GM12878 (cell line): Measurements from ENCODE around the gene TBL1XR1. TPM values are rescaled to one million over a fixed set of nuclear protein-coding genes. Genes with fewer than 3 reads are reported as not detected.

Experiments used
- ATAC-seq: fragments of 200-7000 bp; cut with Tn5 transposase; 3 replicates; pipeline ENCODE4 v1.9.1; 2020; ENCODE audit warnings: mild to moderate bottlenecking, moderate library complexity
- BruUV-seq: library from RNA; stranded (reverse); fragments of 400-500 nt; replicated peaks from 2 replicates; lab custom pipeline; 2021; lab: Mats Ljungman, UMichigan
- CTCF ChIA-PET: fragments of 300-600 bp; sonication (Branson Sonifier 250); formaldehyde crosslinking; extraction: SDS; loops from one replicate; lab custom pipeline; 2021; ENCODE audit warnings: inconsistent platforms; lab: Yijun Ruan, JAX
- POLR2A ChIA-PET: fragments of 350-600 bp; formaldehyde crosslinking; extraction: SDS; loops from one replicate; lab custom pipeline; 2021; ENCODE audit warnings: inconsistent platforms; lab: Charles Lee
- RAD21 ChIA-PET: fragments of 300-600 bp; sonication (Branson Sonifier 250); formaldehyde crosslinking; loops from one replicate; lab custom pipeline; 2023; ENCODE audit warnings: antibody characterized with exemption; ENCODE audit not compliant: unreplicated experiment; lab: Charles Lee
- SMC1A ChIA-PET: fragments of 300-600 bp; sonication (Branson Sonifier 250); formaldehyde crosslinking; loops from one replicate; lab custom pipeline; 2023; ENCODE audit not compliant: unreplicated experiment, uncharacterized antibody; lab: Charles Lee
- DNase-seq: peaks from one replicate; pipeline ENCODE4 v3.0.0-alpha.2; 2011; ENCODE audit warnings: low read depth, low spot score
- FAIRE-seq: peaks from 3 replicates; lab custom pipeline; 2011; peaks lifted over from hg19 to GRCh38; lab: Jason Lieb, UNC
- H2AFZ ChIP-seq: 2 replicates; pipeline ENCODE4 v1.6.0; 2011; ENCODE audit warnings: low read depth, low read length, control low read depth; ENCODE audit not compliant: control insufficient read depth
- H3K27ac ChIP-seq: 2 replicates; pipeline ENCODE4 v1.5.1; 2011; ENCODE audit warnings: control low read depth; ENCODE audit not compliant: control insufficient read depth, insufficient read depth
- H3K27me3 ChIP-seq, 2 experiments: replicated peaks in 1 of 2; 2 replicates each; pipeline versions ENCODE4 v1.6.0 to v1.6.1; 2011; ENCODE audit warnings: low read length in 1 of 2; ENCODE audit not compliant: control insufficient read depth in 2 of 2, insufficient read depth in 2 of 2
- H3K36me3 ChIP-seq, 2 experiments: 2 replicates each; pipeline ENCODE4 v1.5.1; 2011; ENCODE audit warnings: low read length in 1 of 2; ENCODE audit not compliant: control insufficient read depth in 2 of 2, insufficient read depth in 2 of 2
- H3K4me1 ChIP-seq: 2 replicates; pipeline ENCODE4 v1.6.1; 2011; ENCODE audit warnings: mild to moderate bottlenecking, low read length, moderate library complexity, mixed read lengths; ENCODE audit not compliant: control insufficient read depth, insufficient read depth
- H3K4me2 ChIP-seq: 2 replicates; pipeline ENCODE4 v1.6.0; 2011; ENCODE audit warnings: control low read depth; ENCODE audit not compliant: control insufficient read depth, insufficient read depth
- H3K4me3 ChIP-seq: fragments of 200-600 bp; sonication (generic); 2 replicates; pipeline ENCODE4 v1.5.1; 2016
- H3K79me2 ChIP-seq: 2 replicates; pipeline ENCODE4 v1.6.0; 2011; ENCODE audit warnings: low read length; ENCODE audit not compliant: control insufficient read depth, insufficient read depth
- H3K9ac ChIP-seq: 2 replicates; pipeline ENCODE4 v1.8.0; 2011; ENCODE audit warnings: low read length, control low read depth, mixed read lengths; ENCODE audit not compliant: control insufficient read depth, insufficient read depth
- H3K9me3 ChIP-seq: replicated peaks from 3 replicates; pipeline ENCODE4 v1.5.1; 2011; ENCODE audit warnings: mild to moderate bottlenecking, low read length; ENCODE audit not compliant: control insufficient read depth, insufficient read depth
- H4K20me1 ChIP-seq: 2 replicates; pipeline ENCODE4 v1.6.0; 2011; ENCODE audit not compliant: control insufficient read depth, insufficient read depth
- CBFB ChIP-seq: IDR thresholded peaks from 2 replicates; pipeline ENCODE4 v1.6.1; 2016; ENCODE audit warnings: antibody characterized with exemption, low read depth
- CREB1 ChIP-seq: IDR thresholded peaks from 2 replicates; pipeline ENCODE4 v1.6.1; 2012; ENCODE audit warnings: low read depth, mild to moderate bottlenecking, inconsistent platforms
- EP300 ChIP-seq, 2 experiments: fragments of 150-350 bp in 1 of 2; IDR thresholded peaks; 2 replicates each; pipeline ENCODE4 v1.6.1; 2011 to 2012; ENCODE audit warnings: low read depth in 2 of 2, low read length in 2 of 2, borderline replicate concordance in 1 of 2, improper control_type of control experiment in 1 of 2, inconsistent platforms in 1 of 2; ENCODE audit not compliant: control insufficient read depth in 1 of 2
- HDGF ChIP-seq: fragments of 450-650 bp; IDR thresholded peaks from 2 replicates; pipeline ENCODE4 v1.6.1; 2016; ENCODE audit warnings: antibody characterized with exemption
- IKZF1 ChIP-seq: fragments of 450-650 bp; conservative IDR thresholded peaks from 2 replicates; pipeline ENCODE4 v1.6.1; 2017; ENCODE audit warnings: antibody characterized with exemption, mild to moderate bottlenecking
- NFIC ChIP-seq: IDR thresholded peaks from 2 replicates; pipeline ENCODE4 v1.6.1; 2012; ENCODE audit warnings: low read depth, mild to moderate bottlenecking, inconsistent platforms, low read length, moderate library complexity
- RELB ChIP-seq: fragments of 450-650 bp; IDR thresholded peaks from 2 replicates; pipeline ENCODE4 v1.6.1; 2017; ENCODE audit warnings: low read depth, mild to moderate bottlenecking, moderate library complexity
- SIX5 ChIP-seq: IDR thresholded peaks from 2 replicates; pipeline ENCODE4 v1.6.1; 2011; ENCODE audit warnings: mild to moderate bottlenecking, low read depth, low read length, moderate library complexity; ENCODE audit not compliant: severe bottlenecking
- ZNF217 ChIP-seq: fragments of 450-650 bp; IDR thresholded peaks from 2 replicates; pipeline ENCODE4 v1.6.1; 2017; ENCODE audit warnings: antibody characterized with exemption, mild to moderate bottlenecking
- WGBS: methylation state at CpG from one replicate; pipeline ENCODE4 v1.1.6; 2016; ENCODE audit warnings: low lambda C conversion rate; ENCODE audit not compliant: insufficient replicate concordance, insufficient coverage; ENCODE audit errors: missing lambda C conversion rate; 5-methylcytosine and 5-hydroxymethylcytosine counted together
- in situ Hi-C: fragments of 300-500 bp; cut with MboI; formaldehyde crosslinking; loops from 9 replicates; pipeline ENCODE4 v1.14.3; 2018; ENCODE audit warnings: mixed read lengths
- intact Hi-C: fragments of 100-400 bp; cut with micrococcal nuclease; formaldehyde crosslinking; loops from one replicate; pipeline ENCODE4 v1.14.2; 2022; ENCODE audit not compliant: unreplicated experiment
- polyA plus RNA-seq, 11 experiments: library from polyadenylated mRNA; depleted of rRNA in 4 of 11; unstranded in 6 of 11; stranded (reverse) in 5 of 11; fragments of >200 nt; fragmentation: Nextera tagmentation in 4 of 11; fragmentation: Illumina TruSeq in 1 of 11; extraction: Ambion mirVana in 4 of 11; extraction: Trizol in 1 of 11; gene quantifications; 1 replicate in 1 of 11; 2 replicates in 10 of 11; pipeline versions ENCODE4 v1.2.1 to v1.2.3, GENCODE V29; 2011 to 2016; ENCODE audit warnings: inconsistent platforms in 2 of 11, missing spikeins in 2 of 11, low read depth in 1 of 11
- total RNA-seq, 4 experiments: library from RNA; depleted of rRNA in 3 of 4; stranded (reverse); fragments of >200 nt in 3 of 4; fragmentation: Illumina TruSeq in 1 of 4; extraction: Trizol in 1 of 4; gene quantifications; 2 replicates each; pipeline versions ENCODE4 v1.2.1 to v1.2.3, GENCODE V29; 2013 to 2021
- TF ChIP-seq, protein P1 (sequence below): IDR thresholded peaks from 2 replicates; pipeline ENCODE4 v1.6.1; 2012; ENCODE audit warnings: improper control_type of control experiment, low read depth, low read length; ENCODE audit not compliant: insufficient replicate concordance
- TF ChIP-seq, protein P2 (sequence below): IDR thresholded peaks from 2 replicates; pipeline ENCODE4 v1.6.1; 2012; ENCODE audit warnings: low read length, inconsistent platforms

Gene TBL1XR1
- total and polyA plus RNA-seq, 10 of the 15 experiments (the other 5 are each of a cell fraction or from before 2014, with no cell fraction given), result 13.0 to 115 (median 60.4) TPM

- intact Hi-C loops (no loop called here), in situ Hi-C loops (no loop called here)
- Histone ChIP-seq H3K79me2 (peaks cover 13% of the 10 kb centered on the region), H3K27ac (no peak overlapping the region), H2AFZ (no peak overlapping the region), H3K4me3 (no peak overlapping the region), H3K4me1 (peaks cover 13% of the 10 kb centered on the region; the same call in 1 of the 2 replicates), H3K4me2 (no peak overlapping the region), H3K9ac (no peak overlapping the region), H3K9me3 (no peaks in the 10 kb centered on the region), H3K36me3 (no peaks in the 10 kb centered on the region), H3K27me3 (no peaks in the 10 kb centered on the region), H4K20me1 (no peaks in the 10 kb centered on the region)
- ATAC-seq (peak; percentile 16; the same call in 1 of the 3 replicates), DNase-seq (no peak), FAIRE-seq (no peak)
- ChIA-PET POLR2A (interaction anchor here (0.6 to 2.3 kb wide), 2 partner anchors 9 to 277 kb away, joined by 4 to 8 read pairs; no protein-coding TSS in a partner anchor), CTCF (no interaction called here), SMC1A (interaction anchor here (0.8 to 1.2 kb wide), 5 partner anchors 9 to 134 kb away, joined by 3 to 9 read pairs (median 3); no protein-coding TSS in a partner anchor), RAD21 (no interaction called here)
- WGBS, result 34% methylated on average over 1 of the region's 1 CpG
- BruUV-seq, result no TSS peak
- no peak for TF ChIP-seq HDGF
- TF ChIP-seq SIX5, result no peak
- TF ChIP-seq IKZF1, result no peak
- TF ChIP-seq EP300 (IDR thresholded peaks at IDR 0.05; ENCODE audit: borderline replicate concordance in 1 of 2, control insufficient read depth in 1 of 2, low read depth in 2 of 2, low read length in 2 of 2), result no peak
- TF ChIP-seq CBFB, result no peak
- TF ChIP-seq, protein P1, sequence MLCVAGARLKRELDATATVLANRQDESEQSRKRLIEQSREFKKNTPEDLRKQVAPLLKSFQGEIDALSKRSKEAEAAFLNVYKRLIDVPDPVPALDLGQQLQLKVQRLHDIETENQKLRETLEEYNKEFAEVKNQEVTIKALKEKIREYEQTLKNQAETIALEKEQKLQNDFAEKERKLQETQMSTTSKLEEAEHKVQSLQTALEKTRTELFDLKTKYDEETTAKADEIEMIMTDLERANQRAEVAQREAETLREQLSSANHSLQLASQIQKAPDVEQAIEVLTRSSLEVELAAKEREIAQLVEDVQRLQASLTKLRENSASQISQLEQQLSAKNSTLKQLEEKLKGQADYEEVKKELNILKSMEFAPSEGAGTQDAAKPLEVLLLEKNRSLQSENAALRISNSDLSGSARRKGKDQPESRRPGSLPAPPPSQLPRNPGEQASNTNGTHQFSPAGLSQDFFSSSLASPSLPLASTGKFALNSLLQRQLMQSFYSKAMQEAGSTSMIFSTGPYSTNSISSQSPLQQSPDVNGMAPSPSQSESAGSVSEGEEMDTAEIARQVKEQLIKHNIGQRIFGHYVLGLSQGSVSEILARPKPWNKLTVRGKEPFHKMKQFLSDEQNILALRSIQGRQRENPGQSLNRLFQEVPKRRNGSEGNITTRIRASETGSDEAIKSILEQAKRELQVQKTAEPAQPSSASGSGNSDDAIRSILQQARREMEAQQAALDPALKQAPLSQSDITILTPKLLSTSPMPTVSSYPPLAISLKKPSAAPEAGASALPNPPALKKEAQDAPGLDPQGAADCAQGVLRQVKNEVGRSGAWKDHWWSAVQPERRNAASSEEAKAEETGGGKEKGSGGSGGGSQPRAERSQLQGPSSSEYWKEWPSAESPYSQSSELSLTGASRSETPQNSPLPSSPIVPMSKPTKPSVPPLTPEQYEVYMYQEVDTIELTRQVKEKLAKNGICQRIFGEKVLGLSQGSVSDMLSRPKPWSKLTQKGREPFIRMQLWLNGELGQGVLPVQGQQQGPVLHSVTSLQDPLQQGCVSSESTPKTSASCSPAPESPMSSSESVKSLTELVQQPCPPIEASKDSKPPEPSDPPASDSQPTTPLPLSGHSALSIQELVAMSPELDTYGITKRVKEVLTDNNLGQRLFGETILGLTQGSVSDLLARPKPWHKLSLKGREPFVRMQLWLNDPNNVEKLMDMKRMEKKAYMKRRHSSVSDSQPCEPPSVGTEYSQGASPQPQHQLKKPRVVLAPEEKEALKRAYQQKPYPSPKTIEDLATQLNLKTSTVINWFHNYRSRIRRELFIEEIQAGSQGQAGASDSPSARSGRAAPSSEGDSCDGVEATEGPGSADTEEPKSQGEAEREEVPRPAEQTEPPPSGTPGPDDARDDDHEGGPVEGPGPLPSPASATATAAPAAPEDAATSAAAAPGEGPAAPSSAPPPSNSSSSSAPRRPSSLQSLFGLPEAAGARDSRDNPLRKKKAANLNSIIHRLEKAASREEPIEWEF, result no peak
- TF ChIP-seq CREB1, result peak; percentile 53; the same call in 1 of the 2 replicates
- no peak for TF ChIP-seq ZNF217
- peak; percentile 42; the same call in 1 of the 2 replicates for TF ChIP-seq NFIC
- TF ChIP-seq, protein P2, sequence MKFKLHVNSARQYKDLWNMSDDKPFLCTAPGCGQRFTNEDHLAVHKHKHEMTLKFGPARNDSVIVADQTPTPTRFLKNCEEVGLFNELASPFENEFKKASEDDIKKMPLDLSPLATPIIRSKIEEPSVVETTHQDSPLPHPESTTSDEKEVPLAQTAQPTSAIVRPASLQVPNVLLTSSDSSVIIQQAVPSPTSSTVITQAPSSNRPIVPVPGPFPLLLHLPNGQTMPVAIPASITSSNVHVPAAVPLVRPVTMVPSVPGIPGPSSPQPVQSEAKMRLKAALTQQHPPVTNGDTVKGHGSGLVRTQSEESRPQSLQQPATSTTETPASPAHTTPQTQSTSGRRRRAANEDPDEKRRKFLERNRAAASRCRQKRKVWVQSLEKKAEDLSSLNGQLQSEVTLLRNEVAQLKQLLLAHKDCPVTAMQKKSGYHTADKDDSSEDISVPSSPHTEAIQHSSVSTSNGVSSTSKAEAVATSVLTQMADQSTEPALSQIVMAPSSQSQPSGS, result peak; percentile 57
- no peak for TF ChIP-seq RELB
These were observed 136.8 kb downstream of the TBL1XR1 start for GRCh38 chr3:177060492-177060891.
